AG04450 (cell line): ENCODE results near the gene TMC4. TPM values are rescaled to one million over a fixed set of nuclear protein-coding genes. Genes with fewer than 3 reads are reported as not detected.
A peak's percentile ranks its signal among the peaks of the same experiment; 100 is the strongest.

ENCODE experiments used
- CTCF ChIA-PET: fragments of 300-600, 350-600 bp; formaldehyde crosslinking; extraction: SDS; loops from one replicate; lab custom pipeline; 2022; ENCODE audit warnings: antibody characterized with exemption, inconsistent platforms; lab: Charles Lee
- POLR2A ChIA-PET: fragments of 350-600 bp; formaldehyde crosslinking; extraction: SDS; loops from one replicate; lab custom pipeline; 2021; ENCODE audit warnings: antibody characterized with exemption, inconsistent platforms; lab: Yijun Ruan, JAX
- DNase-seq: peaks from one replicate; pipeline ENCODE4 v3.0.0-alpha.2; 2011; ENCODE audit warnings: low read depth, low spot score
- H3K27ac ChIP-seq: one replicate; pipeline ENCODE4 v1.5.1; 2012; ENCODE audit warnings: low read depth, low read length, control low read depth
- H3K27me3 ChIP-seq: one replicate; pipeline ENCODE4 v1.6.0; 2012; ENCODE audit warnings: low read length; ENCODE audit not compliant: control insufficient read depth, insufficient read depth
- H3K4me3 ChIP-seq: 2 replicates; pipeline ENCODE4 v1.5.1; 2011; ENCODE audit warnings: mild to moderate bottlenecking, low read depth, low read length, control low read depth
- H3K9me3 ChIP-seq: 2 replicates; pipeline ENCODE4 v1.5.1; 2012; ENCODE audit warnings: low read length; ENCODE audit not compliant: control insufficient read depth, insufficient read depth
- polyA plus RNA-seq: library from polyadenylated mRNA; depleted of rRNA; stranded (reverse); fragments of >200 nt; gene quantifications from 2 replicates; pipeline ENCODE4 v1.2.3, GENCODE V29; 2011
- TF ChIP-seq, protein P1 (sequence below): IDR thresholded peaks from 2 replicates; pipeline ENCODE4 v1.5.1; 2011; ENCODE audit warnings: low read depth, low read length, control low read depth, inconsistent platforms

The TMC4 gene
- polyA plus RNA-seq, 1 experiment = 1.5 TPM

DNA sequence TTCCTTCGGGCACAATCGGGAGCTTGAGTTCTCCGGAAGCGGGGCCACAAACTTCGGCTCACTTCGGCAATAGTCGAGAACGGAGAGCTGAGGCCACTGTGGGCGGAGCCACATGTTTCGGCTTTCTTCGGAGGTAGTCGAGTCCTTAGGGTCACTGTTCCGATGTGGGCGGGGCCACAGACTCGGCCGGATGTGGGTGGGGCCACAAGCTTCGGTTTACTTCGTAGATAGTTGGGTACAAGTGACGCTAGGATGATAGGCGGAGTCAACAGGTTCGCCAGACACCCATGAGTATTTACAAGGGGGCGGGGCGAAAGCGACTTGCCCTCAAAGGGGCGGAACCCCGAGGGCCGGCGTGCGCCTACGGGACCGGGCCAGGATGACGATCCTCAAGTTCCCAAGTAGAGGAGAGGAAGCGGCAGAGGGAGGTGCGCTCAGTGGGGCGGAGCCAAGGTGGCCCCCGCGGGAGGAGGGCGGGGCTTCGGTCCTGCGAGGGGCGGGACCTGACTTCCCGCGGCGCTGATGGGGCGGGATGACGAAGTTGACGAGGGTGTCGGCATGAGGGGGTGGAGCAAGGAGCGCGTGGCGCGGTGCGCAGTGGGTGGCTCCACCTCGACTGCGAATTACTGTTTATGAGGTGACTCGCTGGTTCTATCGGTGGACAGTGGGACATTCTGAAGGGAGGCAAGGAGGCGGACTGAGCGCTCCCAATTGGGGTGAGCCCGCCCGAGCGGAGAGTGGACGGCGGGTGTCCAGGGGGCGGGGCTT lies 17.0 kb upstream of the TMC4 start:
- peak; percentile 100 for DNase-seq
- H3K27ac ChIP-seq = peak overlapping the region; percentile 99
- no peaks in the 10 kb centered on the region for H3K9me3 ChIP-seq
- TF ChIP-seq, protein P1, sequence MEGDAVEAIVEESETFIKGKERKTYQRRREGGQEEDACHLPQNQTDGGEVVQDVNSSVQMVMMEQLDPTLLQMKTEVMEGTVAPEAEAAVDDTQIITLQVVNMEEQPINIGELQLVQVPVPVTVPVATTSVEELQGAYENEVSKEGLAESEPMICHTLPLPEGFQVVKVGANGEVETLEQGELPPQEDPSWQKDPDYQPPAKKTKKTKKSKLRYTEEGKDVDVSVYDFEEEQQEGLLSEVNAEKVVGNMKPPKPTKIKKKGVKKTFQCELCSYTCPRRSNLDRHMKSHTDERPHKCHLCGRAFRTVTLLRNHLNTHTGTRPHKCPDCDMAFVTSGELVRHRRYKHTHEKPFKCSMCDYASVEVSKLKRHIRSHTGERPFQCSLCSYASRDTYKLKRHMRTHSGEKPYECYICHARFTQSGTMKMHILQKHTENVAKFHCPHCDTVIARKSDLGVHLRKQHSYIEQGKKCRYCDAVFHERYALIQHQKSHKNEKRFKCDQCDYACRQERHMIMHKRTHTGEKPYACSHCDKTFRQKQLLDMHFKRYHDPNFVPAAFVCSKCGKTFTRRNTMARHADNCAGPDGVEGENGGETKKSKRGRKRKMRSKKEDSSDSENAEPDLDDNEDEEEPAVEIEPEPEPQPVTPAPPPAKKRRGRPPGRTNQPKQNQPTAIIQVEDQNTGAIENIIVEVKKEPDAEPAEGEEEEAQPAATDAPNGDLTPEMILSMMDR = no peak
- no peaks in the 10 kb centered on the region for H3K27me3 ChIP-seq
- CTCF ChIA-PET = interaction anchor here (0.7 to 1.7 kb wide), 7 partner anchors 11 to 41 kb away, joined by 3 to 7 read pairs (median 4); no protein-coding TSS in a partner anchor
- H3K4me3 ChIP-seq = peak overlapping the region; percentile 82
- POLR2A ChIA-PET = interaction anchor here (0.5 to 3.4 kb wide), 17 partner anchors 11 to 283 kb away, joined by 3 to 50 read pairs (median 5); partner anchors contain the start of genes CDC42EP5, CNOT3, LENG1 and RPS9

DNA sequence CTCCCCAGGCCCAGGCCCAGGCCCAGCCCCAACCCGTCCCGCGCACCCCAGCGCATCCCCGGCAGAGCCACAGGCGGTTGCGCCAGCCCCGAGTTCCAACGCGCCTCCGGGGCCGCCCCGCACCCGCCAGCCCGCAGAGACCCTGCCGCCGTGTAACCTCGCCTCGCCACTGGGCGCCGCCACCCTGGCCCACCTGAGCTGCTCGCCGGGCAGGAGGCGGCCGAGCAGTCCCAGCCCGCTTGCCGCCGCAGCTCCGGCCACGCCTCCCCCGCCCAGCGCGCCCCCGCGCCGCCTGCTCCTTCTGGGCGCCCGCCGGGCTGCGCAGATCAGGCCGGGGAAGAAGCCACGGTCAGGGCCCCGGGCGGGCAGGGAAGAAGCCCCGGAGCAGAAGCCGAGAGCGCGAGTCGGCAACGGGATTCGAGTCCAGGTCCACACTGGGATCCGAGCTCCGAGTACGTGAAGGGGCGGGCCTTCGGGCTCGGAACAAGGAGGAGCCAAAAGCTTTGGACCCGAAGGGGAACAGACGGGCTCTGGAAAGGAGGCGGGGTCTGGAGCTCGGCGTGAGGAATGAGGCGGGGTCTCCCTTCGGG lies 16.3 kb upstream of the TMC4 start, which contains the start of gene MBOAT7:
Gene MBOAT7 (minus strand): TSS at position 436 of the 590 bp plus-strand sequence. CDS start 1,072 bp downstream, outside the sequence.
- H3K4me3 ChIP-seq = peak within 1 kb of the TSS; percentile 82
- H3K9me3 ChIP-seq = no peaks in the 10 kb centered on the region
- H3K27ac ChIP-seq = peak within 1 kb of the TSS; percentile 99
- no peak for DNase-seq
- TF ChIP-seq, protein P1 = no peak
- ChIA-PET POLR2A (interaction anchor here (0.5 to 3.4 kb wide), 11 partner anchors 12 to 1410 kb away, joined by 3 to 35 read pairs (median 5); partner anchors contain the start of genes CDC42EP5, CNOT3, FIZ1 and LENG1), CTCF (interaction anchor here (0.7 to 1.7 kb wide), 9 partner anchors 10 to 396 kb away, joined by 3 to 7 read pairs (median 4); no protein-coding TSS in a partner anchor)
- no peaks in the 10 kb centered on the region for H3K27me3 ChIP-seq

DNA sequence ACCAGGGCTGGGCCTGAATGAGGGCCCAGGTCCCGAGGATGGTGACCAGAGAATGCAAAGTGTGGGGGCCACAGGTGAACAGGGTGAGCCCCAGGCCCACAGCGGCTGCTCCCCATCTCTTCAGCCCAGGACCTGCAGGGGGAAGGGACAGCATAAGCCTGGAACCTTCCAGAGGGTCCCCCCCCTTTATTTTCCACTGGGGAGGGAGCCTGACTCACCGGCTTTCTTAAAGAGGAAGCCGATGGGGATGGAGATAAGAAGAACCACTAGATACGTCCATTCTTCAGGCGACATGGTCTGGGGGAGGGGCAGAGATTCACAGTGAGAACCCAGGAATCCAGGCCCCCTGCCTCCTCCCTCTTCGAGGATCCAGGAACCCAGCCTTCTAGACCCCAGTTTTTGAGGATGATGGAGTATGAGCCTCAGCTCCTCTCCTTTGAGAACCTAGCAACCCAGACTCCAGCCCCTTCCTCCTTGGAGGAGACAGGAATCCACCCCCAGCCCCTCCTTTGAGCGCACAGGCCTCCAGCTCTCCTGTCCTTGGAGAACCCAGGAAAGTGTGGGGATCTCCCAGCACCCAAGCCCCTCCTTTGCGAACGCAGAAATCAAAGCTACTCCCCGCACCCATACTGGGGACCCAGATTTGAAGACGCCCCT lies 15.4 kb upstream of the TMC4 start:
- CTCF ChIA-PET = interaction anchor here (0.6 to 1.7 kb wide), 5 partner anchors 18 to 796 kb away, joined by 3 to 7 read pairs (median 5); no protein-coding TSS in a partner anchor
- no peaks in the 10 kb centered on the region for H3K9me3 ChIP-seq
- POLR2A ChIA-PET = interaction anchor here (1.4 to 3.4 kb wide), 5 partner anchors 13 to 285 kb away, joined by 5 to 35 read pairs (median 23); partner anchors contain the start of genes CDC42EP5, CNOT3, LENG1 and RPS9
- no peaks in the 10 kb centered on the region for H3K27me3 ChIP-seq
- no peak for DNase-seq
- peak overlapping the region; percentile 39 for H3K27ac ChIP-seq
- TF ChIP-seq, protein P1 = no peak
- peak overlapping the region; percentile 77 for H3K4me3 ChIP-seq

DNA sequence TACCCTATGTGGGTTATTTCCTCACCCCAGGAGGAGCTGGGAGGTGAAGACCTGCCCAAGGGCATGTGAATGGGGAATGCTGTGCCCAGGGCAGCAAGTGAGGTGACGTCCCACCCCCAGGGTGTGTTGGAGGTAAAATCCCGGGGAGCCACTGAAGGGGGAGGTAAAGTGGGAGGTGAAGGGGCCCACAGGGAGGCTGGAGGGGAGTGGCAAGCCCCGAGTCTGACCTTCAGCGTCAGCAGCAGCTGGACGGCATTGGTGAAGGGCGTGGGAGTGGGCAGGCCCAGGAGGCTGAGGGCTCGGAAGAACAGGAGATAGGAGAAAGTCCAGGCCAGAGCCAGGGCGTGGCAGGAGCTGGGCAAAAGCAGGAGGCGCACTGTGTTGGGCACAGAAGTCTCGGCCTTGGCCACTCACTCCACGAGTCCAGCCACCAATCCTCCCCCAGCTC lies 14.0 kb upstream of the TMC4 start:
- TF ChIP-seq, protein P1 = no peak
- H3K9me3 ChIP-seq = no peaks in the 10 kb centered on the region
- POLR2A ChIA-PET = no interaction called here
- CTCF ChIA-PET = no interaction called here
- no peak overlapping the region for H3K27ac ChIP-seq
- H3K27me3 ChIP-seq = no peaks in the 10 kb centered on the region
- no peak overlapping the region for H3K4me3 ChIP-seq
- DNase-seq = no peak
